Measurements from ENCODE around the gene KIF26A. TPM values are rescaled to one million over a fixed set of nuclear protein-coding genes. Genes with fewer than 3 reads are reported as not detected.
A peak's percentile ranks its signal among the peaks of the same experiment; 100 is the strongest.

Gene KIF26A
- not detected for polyA plus RNA-seq

- H3K9me3 Mint-ChIP-seq: no peaks in the 10 kb centered on the region
- peaks cover 2 to 12% (median 8%) of the 10 kb centered on the region in 3 donors for H3K27me3 Mint-ChIP-seq (ENCODE audit: low read depth in 3 of 3)
- H3K36me3 Mint-ChIP-seq: no peaks in the 10 kb centered on the region
- H3K4me1 Mint-ChIP-seq: peaks cover 0 to 3% of the 10 kb centered on the region in 2 donors
- DNase-seq: no peak
- H3K4me3 Mint-ChIP-seq: peak within 1 kb of the TSS in 2 of 5 donors; percentile 46 to 54
- H3K27ac Mint-ChIP-seq: no peak within 1 kb of the TSS
Measured at GRCh38 chr14:104138098-104138717, at the start of gene KIF26A. Gene KIF26A (plus strand): TSS chr14:104138587. CDS start chr14:104138723, 136 bp downstream.

GRCh38 chr14:104090071-104090748 is 48.2 kb upstream of the KIF26A start:
- H3K4me3 Mint-ChIP-seq: no peak overlapping the region
- peaks cover 0 to 3% (median 0%) of the 10 kb centered on the region in 3 donors for H3K27me3 Mint-ChIP-seq (ENCODE audit: low read depth in 3 of 3)
- DNase-seq: no peak
- H3K9me3 Mint-ChIP-seq: no peaks in the 10 kb centered on the region
- H3K36me3 Mint-ChIP-seq: no peaks in the 10 kb centered on the region
- H3K4me1 Mint-ChIP-seq: peaks cover 0 to 7% of the 10 kb centered on the region in 2 donors
- no peak overlapping the region for H3K27ac Mint-ChIP-seq

GRCh38 chr14:104091061-104091926 is 47.1 kb upstream of the KIF26A start:
- no peak overlapping the region for H3K4me3 Mint-ChIP-seq
- peaks cover 0 to 3% (median 2%) of the 10 kb centered on the region in 3 donors for H3K27me3 Mint-ChIP-seq (ENCODE audit: low read depth in 3 of 3)
- H3K36me3 Mint-ChIP-seq: no peaks in the 10 kb centered on the region
- no peak overlapping the region for H3K27ac Mint-ChIP-seq
- H3K4me1 Mint-ChIP-seq: peaks cover 0 to 6% of the 10 kb centered on the region in 2 donors
- no peak for DNase-seq
- no peaks in the 10 kb centered on the region for H3K9me3 Mint-ChIP-seq

GRCh38 chr14:104091927-104092771 is 46.2 kb upstream of the KIF26A start:
- H3K27ac Mint-ChIP-seq: no peak overlapping the region
- no peak for DNase-seq
- H3K4me1 Mint-ChIP-seq: peaks cover 0 to 4% of the 10 kb centered on the region in 2 donors
- peaks cover 0 to 2% (median 0%) of the 10 kb centered on the region in 3 donors for H3K27me3 Mint-ChIP-seq (ENCODE audit: low read depth in 3 of 3)
- H3K9me3 Mint-ChIP-seq: no peaks in the 10 kb centered on the region
- no peaks in the 10 kb centered on the region for H3K36me3 Mint-ChIP-seq
- H3K4me3 Mint-ChIP-seq: no peak overlapping the region

GRCh38 chr14:104092931-104093365 is 45.4 kb upstream of the KIF26A start:
- H3K27ac Mint-ChIP-seq: no peak overlapping the region
- DNase-seq: no peak
- no peaks in the 10 kb centered on the region for H3K36me3 Mint-ChIP-seq
- H3K9me3 Mint-ChIP-seq: no peaks in the 10 kb centered on the region
- peaks cover 0 to 4% of the 10 kb centered on the region in 2 donors for H3K4me1 Mint-ChIP-seq
- H3K27me3 Mint-ChIP-seq (ENCODE audit: low read depth in 3 of 3): peaks cover 0 to 2% (median 0%) of the 10 kb centered on the region in 3 donors
- H3K4me3 Mint-ChIP-seq: no peak overlapping the region

- Mint-ChIP-seq H3K9me3 (no peaks in the 10 kb centered on the region), H3K27me3 (ENCODE audit: low read depth in 3 of 3) (peaks cover 0 to 2% (median 0%) of the 10 kb centered on the region in 3 donors), H3K4me1 (peaks cover 0 to 4% of the 10 kb centered on the region in 2 donors), H3K36me3 (no peaks in the 10 kb centered on the region), H3K27ac (no peak overlapping the region), H3K4me3 (no peak overlapping the region)
- peak in 1 of 3 donors; percentile 12 for DNase-seq
Measured at GRCh38 chr14:104093366-104094055, 44.9 kb upstream of the KIF26A start.

- Mint-ChIP-seq H3K4me1 (peaks cover 0 to 4% of the 10 kb centered on the region in 2 donors), H3K36me3 (no peaks in the 10 kb centered on the region), H3K9me3 (no peaks in the 10 kb centered on the region), H3K27ac (no peak overlapping the region), H3K4me3 (no peak overlapping the region), H3K27me3 (ENCODE audit: low read depth in 3 of 3) (peaks cover 0 to 2% (median 0%) of the 10 kb centered on the region in 3 donors)
- DNase-seq: no peak
Measured at GRCh38 chr14:104094056-104094708, 44.2 kb upstream of the KIF26A start.

GRCh38 chr14:104094709-104095425 is 43.5 kb upstream of the KIF26A start:
- Mint-ChIP-seq H3K9me3 (no peaks in the 10 kb centered on the region), H3K36me3 (no peaks in the 10 kb centered on the region), H3K4me1 (peaks cover 0 to 4% of the 10 kb centered on the region in 2 donors), H3K27ac (no peak overlapping the region), H3K4me3 (no peak overlapping the region), H3K27me3 (ENCODE audit: low read depth in 3 of 3) (peaks cover 0 to 2% (median 0%) of the 10 kb centered on the region in 3 donors)
- peak; percentile 53 to 59 (median 56) for DNase-seq

GRCh38 chr14:104095426-104096310 is 42.7 kb upstream of the KIF26A start:
- DNase-seq: no peak
- peaks cover 0 to 4% of the 10 kb centered on the region in 2 donors for H3K4me1 Mint-ChIP-seq
- no peak overlapping the region for H3K27ac Mint-ChIP-seq
- no peak overlapping the region for H3K4me3 Mint-ChIP-seq
- peaks cover 0 to 3% (median 0%) of the 10 kb centered on the region in 3 donors for H3K27me3 Mint-ChIP-seq (ENCODE audit: low read depth in 3 of 3)
- no peaks in the 10 kb centered on the region for H3K36me3 Mint-ChIP-seq
- H3K9me3 Mint-ChIP-seq: no peaks in the 10 kb centered on the region

GRCh38 chr14:104096318-104096717 is 42.1 kb upstream of the KIF26A start:
- Mint-ChIP-seq H3K27me3 (ENCODE audit: low read depth in 3 of 3) (peaks cover 0 to 3% (median 0%) of the 10 kb centered on the region in 3 donors), H3K27ac (no peak overlapping the region), H3K4me1 (peaks cover 0 to 4% of the 10 kb centered on the region in 2 donors), H3K4me3 (no peak overlapping the region), H3K9me3 (no peaks in the 10 kb centered on the region), H3K36me3 (no peaks in the 10 kb centered on the region)
- no peak for DNase-seq
